HG03342 (cell line): ENCODE results near the gene PNRC1.
"Not testable (repeated sequence)": the region's sequence is repeated elsewhere in the genome, so short reads cannot be mapped to it uniquely, and the experiment has no call there.

Experiments used
- ATAC-seq: cut with Tn5 transposase; IDR thresholded peaks from one replicate; pipeline ENCODE4 v1.9.1; 2021; ENCODE audit warnings: mild to moderate bottlenecking, moderate library complexity; ENCODE audit not compliant: unreplicated experiment

PNRC1 gene

GRCh38 chr6:89080281-89081128, at the start of gene PNRC1:
Gene PNRC1 (plus strand): TSS chr6:89080751. CDS start chr6:89080895, 144 bp downstream.
- ATAC-seq = peak; percentile 71

- no peak for ATAC-seq
Measured at GRCh38 chr6:89032599-89032998, 48.0 kb upstream of the PNRC1 start.

GRCh38 chr6:89033461-89033860, 47.1 kb upstream of the PNRC1 start:
- no peak for ATAC-seq

GRCh38 chr6:89034116-89034515, 46.4 kb upstream of the PNRC1 start:
- not testable (repeated sequence) for ATAC-seq

GRCh38 chr6:89034586-89035251, 45.8 kb upstream of the PNRC1 start:
- no peak for ATAC-seq

- ATAC-seq = no peak
Measured at GRCh38 chr6:89035252-89036101, 45.1 kb upstream of the PNRC1 start.

GRCh38 chr6:89037141-89037900, 43.2 kb upstream of the PNRC1 start:
- no peak for ATAC-seq

- not testable (repeated sequence) for ATAC-seq
Measured at GRCh38 chr6:89037901-89038293, 42.7 kb upstream of the PNRC1 start.

GRCh38 chr6:89042664-89043063, 37.9 kb upstream of the PNRC1 start:
- ATAC-seq = no peak

GRCh38 chr6:89044328-89045010, 36.1 kb upstream of the PNRC1 start:
- no peak for ATAC-seq

- no peak for ATAC-seq
Measured at GRCh38 chr6:89045011-89045387, 35.6 kb upstream of the PNRC1 start.

- ATAC-seq = no peak
Measured at GRCh38 chr6:89045576-89045975, 35.0 kb upstream of the PNRC1 start.

GRCh38 chr6:89047473-89047872, 33.1 kb upstream of the PNRC1 start:
- no peak for ATAC-seq

GRCh38 chr6:89048288-89048923, 32.1 kb upstream of the PNRC1 start:
- no peak for ATAC-seq

- ATAC-seq = no peak
Measured at GRCh38 chr6:89048985-89049384, 31.6 kb upstream of the PNRC1 start.

- no peak for ATAC-seq
Measured at GRCh38 chr6:89050155-89050554, 30.4 kb upstream of the PNRC1 start.

- ATAC-seq = no peak
Measured at GRCh38 chr6:89050697-89051096, 29.9 kb upstream of the PNRC1 start.

- ATAC-seq = no peak
Measured at GRCh38 chr6:89051676-89052075, 28.9 kb upstream of the PNRC1 start.

GRCh38 chr6:89054208-89054607, 26.3 kb upstream of the PNRC1 start:
- ATAC-seq = no peak

- ATAC-seq = no peak
Measured at GRCh38 chr6:89057759-89058158, 22.8 kb upstream of the PNRC1 start.
